ENCODE results near the gene HRNR.
"Not testable (repeated sequence)": the region's sequence is repeated elsewhere in the genome, so short reads cannot be mapped to it uniquely, and the experiment has no call there.

Gene HRNR

DNA sequence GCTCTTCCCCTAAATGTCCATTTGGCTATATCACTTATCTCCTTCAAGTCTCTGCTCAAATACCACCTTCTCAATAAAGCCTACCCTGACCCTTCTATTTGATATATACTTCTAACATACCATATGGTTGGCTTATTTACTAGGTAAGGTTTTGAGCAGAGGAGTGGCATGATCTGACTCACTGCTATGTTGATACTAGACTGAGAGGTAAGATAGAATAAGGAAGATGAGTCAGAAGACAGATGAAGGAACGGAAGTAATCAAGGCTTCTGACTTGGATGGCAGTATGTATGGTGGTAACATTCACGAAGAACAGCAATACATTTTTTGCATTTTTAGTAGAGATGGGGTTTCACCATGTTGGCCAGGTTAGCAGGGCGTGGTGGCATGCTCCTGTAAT is 4.8 kb upstream of the HRNR start:
- TF ChIP-seq FOXA1 (IDR thresholded peaks at IDR 0.05) = no peak
- no peak for TF ChIP-seq BHLHE40 (IDR thresholded peaks at IDR 0.05; ENCODE audit: borderline replicate concordance)
- TF ChIP-seq ZNF384 (IDR thresholded peaks at IDR 0.05) = no peak
- no peak for TF ChIP-seq CTBP1 (IDR thresholded peaks at IDR 0.05; ENCODE audit: borderline replicate concordance)
- no peak for TF ChIP-seq TARDBP (IDR thresholded peaks at IDR 0.05)
- POLR2A ChIA-PET = interaction anchor here (0.6 kb wide), 1 partner anchor 181 kb away, joined by 3 read pairs; no protein-coding TSS in a partner anchor
- no peak for DNase-seq (ENCODE audit: extremely low spot score)
- CTCF ChIA-PET = no interaction called here

DNA sequence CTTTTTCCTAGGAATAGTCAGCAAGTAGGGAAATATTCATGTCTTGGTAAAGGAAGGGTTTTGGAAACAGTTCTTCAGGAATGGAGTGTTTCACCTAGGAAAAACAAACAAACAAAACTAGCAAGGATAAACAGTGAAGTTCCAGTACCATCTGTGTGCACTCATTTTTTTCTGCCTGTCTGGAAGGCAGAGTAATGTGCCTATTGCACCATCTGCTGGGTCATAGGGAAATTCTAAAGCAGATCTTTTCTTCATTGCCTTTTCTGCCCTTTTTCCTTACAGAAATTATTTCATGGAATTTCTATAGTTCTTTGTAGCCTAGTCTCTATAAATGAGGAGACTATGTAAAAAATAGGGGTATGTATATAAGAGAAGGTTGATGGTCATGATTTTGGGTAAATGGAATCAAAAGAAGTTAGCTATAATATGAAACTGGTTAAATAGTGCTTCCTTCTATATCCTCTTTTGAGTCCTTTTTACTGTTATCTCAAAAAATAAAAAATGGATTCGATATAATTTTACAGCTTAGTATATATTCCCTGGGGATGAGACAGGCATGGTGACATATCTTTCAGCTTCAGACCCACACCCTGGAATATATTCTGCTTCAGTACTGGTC is 3.4 kb upstream of the HRNR start:
- POLR2A ChIA-PET = no interaction called here
- CTCF ChIA-PET = no interaction called here
- DNase-seq (ENCODE audit: extremely low spot score) = no peak
- TF ChIP-seq FOXM1 (IDR thresholded peaks at IDR 0.05; ENCODE audit: borderline replicate concordance) (no peak), LEF1 (IDR thresholded peaks at IDR 0.05; ENCODE audit: borderline replicate concordance) (no peak), ARNT (IDR thresholded peaks at IDR 0.05) (no peak), FOXA1 (IDR thresholded peaks at IDR 0.05) (no peak), ZNF384 (IDR thresholded peaks at IDR 0.05) (no peak), SUZ12 (IDR thresholded peaks at IDR 0.05) (no peak), NFRKB (IDR thresholded peaks at IDR 0.05) (no peak), CTBP1 (IDR thresholded peaks at IDR 0.05; ENCODE audit: borderline replicate concordance) (no peak), TARDBP (IDR thresholded peaks at IDR 0.05) (no peak), FOXK2 (IDR thresholded peaks at IDR 0.05) (no peak), L3MBTL2 (conservative IDR thresholded peaks at IDR 0.05) (no peak), ELF4 (IDR thresholded peaks at IDR 0.05) (no peak), BHLHE40 (IDR thresholded peaks at IDR 0.05; ENCODE audit: borderline replicate concordance) (no peak), SP1 (IDR thresholded peaks at IDR 0.05) (no peak), HDGF (IDR thresholded peaks at IDR 0.05; ENCODE audit: borderline replicate concordance) (no peak)
- TF ChIP-seq, protein P1, sequence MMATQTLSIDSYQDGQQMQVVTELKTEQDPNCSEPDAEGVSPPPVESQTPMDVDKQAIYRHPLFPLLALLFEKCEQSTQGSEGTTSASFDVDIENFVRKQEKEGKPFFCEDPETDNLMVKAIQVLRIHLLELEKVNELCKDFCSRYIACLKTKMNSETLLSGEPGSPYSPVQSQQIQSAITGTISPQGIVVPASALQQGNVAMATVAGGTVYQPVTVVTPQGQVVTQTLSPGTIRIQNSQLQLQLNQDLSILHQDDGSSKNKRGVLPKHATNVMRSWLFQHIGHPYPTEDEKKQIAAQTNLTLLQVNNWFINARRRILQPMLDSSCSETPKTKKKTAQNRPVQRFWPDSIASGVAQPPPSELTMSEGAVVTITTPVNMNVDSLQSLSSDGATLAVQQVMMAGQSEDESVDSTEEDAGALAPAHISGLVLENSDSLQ (IDR thresholded peaks at IDR 0.05) = no peak

DNA sequence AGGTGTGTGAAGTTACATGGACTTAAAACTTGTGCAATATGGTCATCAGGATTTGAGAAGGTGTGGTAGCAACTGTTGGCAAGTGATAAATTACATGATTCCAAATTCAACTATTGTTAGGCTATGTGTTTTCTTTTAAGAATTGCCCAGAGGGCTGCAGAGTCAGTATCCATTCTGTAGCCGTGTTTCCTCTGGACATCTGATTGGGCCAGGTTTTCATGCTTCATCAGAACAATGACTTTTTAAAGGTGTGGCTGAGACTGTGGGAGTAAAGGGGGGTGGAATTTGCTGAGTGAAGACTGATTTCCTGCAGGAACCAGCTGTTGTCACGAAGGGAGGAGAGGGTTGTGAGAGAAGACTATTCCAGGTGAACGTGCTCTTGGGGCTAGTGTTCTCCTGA is 1.7 kb upstream of the HRNR start:
- no peak for DNase-seq (ENCODE audit: extremely low spot score)
- TF ChIP-seq NFRKB (IDR thresholded peaks at IDR 0.05) (no peak), CTBP1 (IDR thresholded peaks at IDR 0.05; ENCODE audit: borderline replicate concordance) (no peak), ELF4 (IDR thresholded peaks at IDR 0.05) (no peak), FOXA1 (IDR thresholded peaks at IDR 0.05) (no peak), HDGF (IDR thresholded peaks at IDR 0.05; ENCODE audit: borderline replicate concordance) (no peak), TARDBP (IDR thresholded peaks at IDR 0.05) (no peak), BHLHE40 (IDR thresholded peaks at IDR 0.05; ENCODE audit: borderline replicate concordance) (no peak), ARNT (IDR thresholded peaks at IDR 0.05) (no peak), FOXK2 (IDR thresholded peaks at IDR 0.05) (no peak), LEF1 (IDR thresholded peaks at IDR 0.05; ENCODE audit: borderline replicate concordance) (no peak), ZNF384 (IDR thresholded peaks at IDR 0.05) (no peak), FOXM1 (IDR thresholded peaks at IDR 0.05; ENCODE audit: borderline replicate concordance) (no peak)
- ChIA-PET POLR2A (no interaction called here), CTCF (no interaction called here)

DNA sequence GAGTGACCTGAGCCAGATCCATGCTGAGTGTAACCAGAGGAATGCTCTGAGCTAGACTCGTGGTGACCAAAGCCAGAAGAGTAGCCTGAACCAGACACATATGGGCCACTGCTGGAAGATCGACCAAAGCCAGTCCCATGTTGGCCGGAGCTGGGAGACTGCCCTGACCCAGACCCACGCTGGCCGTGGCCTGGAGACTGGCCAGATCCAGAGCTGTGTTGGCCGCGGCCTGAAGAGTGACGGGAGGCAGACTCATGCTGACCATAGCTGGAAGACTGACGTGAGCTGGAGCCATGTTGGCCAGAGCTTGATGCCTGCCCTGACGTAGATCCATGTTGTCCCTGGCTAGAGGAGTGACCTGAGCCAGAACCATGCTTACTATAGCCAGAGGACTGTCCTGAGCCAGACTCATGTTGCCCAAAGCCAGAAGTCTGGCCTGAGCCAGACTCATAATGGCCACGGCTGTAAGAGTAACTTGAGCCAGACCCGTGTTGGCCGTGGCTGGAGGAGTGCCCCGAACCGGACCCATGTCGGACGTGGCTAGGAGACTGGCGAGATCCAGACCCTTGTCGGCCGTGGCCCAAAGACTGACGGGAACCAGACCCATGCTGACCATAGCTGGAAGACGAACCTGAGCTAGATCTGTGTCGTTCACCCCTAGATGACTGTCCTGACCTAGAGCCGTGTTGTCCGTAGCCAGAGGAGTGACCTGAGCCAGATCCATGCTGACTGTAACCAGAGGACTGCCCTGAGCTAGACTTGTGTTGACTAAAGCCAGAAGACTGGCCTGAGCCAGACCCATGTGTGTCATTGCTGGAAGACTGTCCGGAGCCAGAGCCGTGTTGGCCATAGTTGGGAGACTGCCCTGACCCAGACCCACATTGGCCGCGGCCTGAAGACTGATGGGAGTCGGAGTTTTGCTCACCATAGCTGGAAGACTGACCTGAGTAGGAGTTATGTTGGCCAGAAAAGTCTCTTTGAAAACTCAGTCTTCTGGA is 3.5 kb downstream of the HRNR start:
- no peak for TF ChIP-seq ZNF384 (IDR thresholded peaks at IDR 0.05)
- TF ChIP-seq NFRKB (IDR thresholded peaks at IDR 0.05) = no peak
- TF ChIP-seq FOXK2 (IDR thresholded peaks at IDR 0.05) = no peak
- TF ChIP-seq ARNT (IDR thresholded peaks at IDR 0.05) = no peak
- TF ChIP-seq, protein P1 (IDR thresholded peaks at IDR 0.05) = no peak
- no peak for TF ChIP-seq FOXM1 (IDR thresholded peaks at IDR 0.05; ENCODE audit: borderline replicate concordance)
- TF ChIP-seq ELF4 (IDR thresholded peaks at IDR 0.05) = no peak
- TF ChIP-seq CTBP1 (IDR thresholded peaks at IDR 0.05; ENCODE audit: borderline replicate concordance) = no peak
- TF ChIP-seq FOXA1 (IDR thresholded peaks at IDR 0.05) = no peak
- no peak for TF ChIP-seq L3MBTL2 (conservative IDR thresholded peaks at IDR 0.05)
- no peak for TF ChIP-seq HDGF (IDR thresholded peaks at IDR 0.05; ENCODE audit: borderline replicate concordance)
- POLR2A ChIA-PET = no interaction called here
- CTCF ChIA-PET = no interaction called here
- DNase-seq (ENCODE audit: extremely low spot score) = no peak

DNA sequence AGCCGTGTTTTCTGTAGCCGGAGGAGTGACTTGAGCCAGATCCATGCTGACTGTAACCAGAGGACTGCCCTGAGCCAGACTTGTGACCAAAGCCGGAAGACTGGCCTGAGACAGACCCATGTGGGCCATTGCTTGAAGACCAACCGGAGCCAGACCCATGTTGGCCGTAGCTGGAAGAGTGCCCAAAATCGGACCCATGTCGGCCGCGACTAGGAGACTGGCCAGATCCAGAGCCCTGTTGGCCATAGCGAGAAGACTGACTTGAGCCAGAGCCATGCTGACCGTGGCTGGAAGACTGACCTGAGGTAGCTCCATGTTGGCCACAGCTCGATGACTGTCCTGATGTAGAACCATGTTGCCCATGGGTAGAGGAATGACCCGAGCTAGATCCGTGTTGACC is 4.6 kb downstream of the HRNR start:
- DNase-seq (ENCODE audit: extremely low spot score); POLR2A ChIA-PET: not testable (repeated sequence)
- CTCF ChIA-PET = interaction anchor here (0.6 kb wide), 1 partner anchor 12 kb away, joined by 3 read pairs; no protein-coding TSS in a partner anchor

DNA sequence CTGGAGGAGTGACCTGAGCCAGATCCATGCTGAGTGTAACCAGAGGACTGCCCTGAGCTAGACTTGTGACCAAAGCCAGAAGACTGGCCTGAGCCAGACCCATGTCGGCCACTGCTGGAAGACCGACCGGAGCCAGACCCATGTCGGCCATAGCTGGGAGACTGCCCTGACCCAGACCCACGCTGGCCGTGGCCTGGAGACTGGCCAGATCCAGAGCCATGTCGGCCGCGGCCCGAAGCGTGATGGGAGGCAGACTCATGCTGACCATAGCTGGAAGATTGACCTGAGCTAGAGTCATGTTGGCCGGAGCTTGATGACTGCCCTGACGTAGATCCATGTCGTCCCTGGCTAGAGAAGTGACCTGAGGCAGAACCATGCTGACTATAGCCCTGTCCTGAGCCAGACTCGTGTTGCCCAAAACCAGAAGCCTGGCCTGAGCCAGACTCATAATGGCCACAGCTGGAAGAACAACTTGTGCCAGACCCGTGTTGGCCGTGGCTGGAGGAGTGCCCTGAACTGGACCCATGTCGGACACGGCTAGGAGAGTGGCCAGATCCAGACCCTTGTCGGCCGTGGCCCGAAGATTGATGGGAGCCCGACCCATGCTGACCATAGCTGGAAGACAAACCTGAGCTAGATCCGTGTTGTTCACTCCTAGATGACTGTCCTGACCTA is 5.1 kb downstream of the HRNR start:
- DNase-seq (ENCODE audit: extremely low spot score) = no peak
- ChIA-PET POLR2A (no interaction called here), CTCF (interaction anchor here (0.6 kb wide), 1 partner anchor 435 kb away, joined by 5 read pairs; no protein-coding TSS in a partner anchor)
- TF ChIP-seq FOXM1 (IDR thresholded peaks at IDR 0.05; ENCODE audit: borderline replicate concordance) (no peak), SUZ12 (IDR thresholded peaks at IDR 0.05) (no peak), NFRKB (IDR thresholded peaks at IDR 0.05) (no peak), CTBP1 (IDR thresholded peaks at IDR 0.05; ENCODE audit: borderline replicate concordance) (no peak), HDGF (IDR thresholded peaks at IDR 0.05; ENCODE audit: borderline replicate concordance) (no peak), TARDBP (IDR thresholded peaks at IDR 0.05) (no peak), BHLHE40 (IDR thresholded peaks at IDR 0.05; ENCODE audit: borderline replicate concordance) (no peak)

DNA sequence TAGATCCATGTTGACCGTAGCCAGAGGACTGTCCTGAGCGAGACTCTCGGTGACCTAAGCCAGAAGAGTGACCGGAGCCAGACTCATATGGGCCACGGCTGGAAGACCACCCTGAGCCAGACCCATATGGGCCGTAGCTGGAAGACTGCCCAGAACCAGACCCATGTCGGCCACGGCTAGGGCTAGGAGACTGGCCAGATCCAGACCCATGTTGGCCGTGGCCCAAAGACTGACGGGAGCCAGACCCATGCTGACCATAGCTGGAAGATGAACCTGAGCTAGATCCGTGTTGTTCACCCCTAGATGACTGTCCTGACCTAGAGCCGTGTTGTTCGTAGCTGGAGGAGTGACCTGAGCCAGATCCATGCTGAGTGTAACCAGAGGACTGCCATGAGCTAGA is 8.4 kb downstream of the HRNR start:
- POLR2A ChIA-PET = not testable (repeated sequence)

DNA sequence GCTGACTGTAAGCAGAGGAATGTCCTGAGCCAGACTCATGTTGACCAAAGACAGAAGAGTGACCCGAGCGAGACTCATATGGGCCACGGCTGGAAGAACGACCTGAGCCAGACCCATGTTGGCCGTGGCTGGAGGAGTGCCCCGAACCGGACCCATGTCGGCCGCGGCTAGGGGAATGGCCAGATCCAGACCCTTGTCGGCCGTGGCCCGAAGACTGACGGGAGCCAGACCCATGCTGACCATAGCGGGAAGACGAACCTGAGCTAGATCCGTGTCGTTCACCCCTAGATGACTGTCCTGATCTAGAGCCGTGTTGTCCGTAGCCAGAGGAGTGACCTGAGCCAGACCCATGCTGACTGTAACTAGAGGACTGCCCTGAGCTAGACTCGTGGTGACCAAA is 9.1 kb downstream of the HRNR start:
- POLR2A ChIA-PET; DNase-seq (ENCODE audit: extremely low spot score); CTCF ChIA-PET: not testable (repeated sequence)

More for the DNA sequence above, 8.4 kb downstream of the HRNR start:
- DNase-seq (ENCODE audit: extremely low spot score); CTCF ChIA-PET: not testable (repeated sequence)

Measured in HEK293T (cell line).